Neural progenitor cell (in vitro differentiated cells): ENCODE measurements around the gene CENPC.
"Not testable (repeated sequence)": the region's sequence is repeated elsewhere in the genome, so short reads cannot be mapped to it uniquely, and the experiment has no call there.

Source experiments
- EZH2 ChIP-seq: fragments of 200-600 bp; sonication (generic); IDR thresholded peaks from 2 replicates; pipeline ENCODE4 v1.6.1; 2017; ENCODE audit warnings: antibody characterized with exemption, mild to moderate bottlenecking, moderate library complexity
- EZH2phosphoT487 ChIP-seq: fragments of 200-600 bp; sonication (generic); IDR thresholded peaks from 2 replicates; pipeline ENCODE4 v1.6.1; 2017; ENCODE audit warnings: antibody characterized with exemption
- TF ChIP-seq, protein P1 (sequence below): fragments of 200-600 bp; sonication (generic); IDR thresholded peaks from 2 replicates; pipeline ENCODE4 v1.5.1; 2017; ENCODE audit warnings: antibody characterized with exemption, mild to moderate bottlenecking

DNA sequence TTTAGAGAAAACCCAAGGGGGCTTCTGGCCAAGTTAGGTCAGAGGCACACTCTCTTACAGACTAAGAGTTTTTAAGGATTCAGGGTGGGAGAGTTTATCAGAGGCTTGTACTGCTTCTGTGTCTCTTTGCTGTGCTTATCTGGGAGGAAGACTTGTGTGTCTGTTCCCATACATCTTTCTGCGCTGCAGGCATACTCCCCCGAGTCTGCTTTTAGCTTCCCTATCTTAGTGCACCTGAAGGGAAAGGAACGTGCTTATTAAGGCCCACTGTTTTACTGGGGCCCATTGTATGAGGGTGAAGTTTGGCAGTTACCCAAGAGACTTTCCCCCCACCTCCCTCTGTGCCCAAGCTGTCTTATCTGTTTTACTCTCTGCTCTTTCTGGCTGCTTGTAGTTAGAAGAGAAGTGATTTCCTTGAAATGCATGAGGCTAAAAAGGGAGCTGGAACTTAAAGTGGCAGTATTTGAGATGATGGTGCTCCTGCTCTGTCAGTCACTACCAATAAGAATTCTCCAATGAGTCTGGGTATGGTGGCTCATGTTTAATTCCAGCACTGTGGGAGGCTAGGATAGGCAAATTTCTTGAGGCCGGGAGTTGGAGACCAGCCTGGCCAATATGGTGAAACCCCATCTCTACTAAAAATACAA, 7.0 kb upstream of the CENPC start:
- TF ChIP-seq, protein P1, sequence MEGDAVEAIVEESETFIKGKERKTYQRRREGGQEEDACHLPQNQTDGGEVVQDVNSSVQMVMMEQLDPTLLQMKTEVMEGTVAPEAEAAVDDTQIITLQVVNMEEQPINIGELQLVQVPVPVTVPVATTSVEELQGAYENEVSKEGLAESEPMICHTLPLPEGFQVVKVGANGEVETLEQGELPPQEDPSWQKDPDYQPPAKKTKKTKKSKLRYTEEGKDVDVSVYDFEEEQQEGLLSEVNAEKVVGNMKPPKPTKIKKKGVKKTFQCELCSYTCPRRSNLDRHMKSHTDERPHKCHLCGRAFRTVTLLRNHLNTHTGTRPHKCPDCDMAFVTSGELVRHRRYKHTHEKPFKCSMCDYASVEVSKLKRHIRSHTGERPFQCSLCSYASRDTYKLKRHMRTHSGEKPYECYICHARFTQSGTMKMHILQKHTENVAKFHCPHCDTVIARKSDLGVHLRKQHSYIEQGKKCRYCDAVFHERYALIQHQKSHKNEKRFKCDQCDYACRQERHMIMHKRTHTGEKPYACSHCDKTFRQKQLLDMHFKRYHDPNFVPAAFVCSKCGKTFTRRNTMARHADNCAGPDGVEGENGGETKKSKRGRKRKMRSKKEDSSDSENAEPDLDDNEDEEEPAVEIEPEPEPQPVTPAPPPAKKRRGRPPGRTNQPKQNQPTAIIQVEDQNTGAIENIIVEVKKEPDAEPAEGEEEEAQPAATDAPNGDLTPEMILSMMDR: not testable (repeated sequence)
- TF ChIP-seq EZH2, EZH2phosphoT487: not testable (repeated sequence)
